ENCODE data around the gene MT1G.
"Not testable (repeated sequence)": the region's sequence is repeated elsewhere in the genome, so short reads cannot be mapped to it uniquely, and the experiment has no call there.

The MT1G gene

GRCh38 chr16:56625140-56625942 lies 42.5 kb downstream of the MT1G start, which contains the start of gene MT1E:
MT1E (plus strand) TSS chr16:56625781; CDS start chr16:56625852, 71 bp downstream.
- no peak for DNase-seq (ENCODE audit: extremely low read depth, low read depth)
- TF ChIP-seq CTCF (IDR thresholded peaks at IDR 0.05; ENCODE audit: low read depth, low read length): no peak

- no peak for TF ChIP-seq CTCF (IDR thresholded peaks at IDR 0.05; ENCODE audit: low read depth, low read length)
- DNase-seq (ENCODE audit: extremely low read depth, low read depth): no peak
These were observed 44.2 kb downstream of the MT1G start for GRCh38 chr16:56623637-56624036.

GRCh38 chr16:56623184-56623583 lies 44.7 kb downstream of the MT1G start:
- not testable (repeated sequence) for DNase-seq (ENCODE audit: extremely low read depth, low read depth)

GRCh38 chr16:56621665-56622445 lies 46.0 kb downstream of the MT1G start:
- DNase-seq (ENCODE audit: extremely low read depth, low read depth): not testable (repeated sequence)

GRCh38 chr16:56620339-56620897 lies 47.4 kb downstream of the MT1G start:
- TF ChIP-seq CTCF (IDR thresholded peaks at IDR 0.05; ENCODE audit: low read depth, low read length): no peak
- DNase-seq (ENCODE audit: extremely low read depth, low read depth): no peak

GRCh38 chr16:56618138-56618537 lies 49.7 kb downstream of the MT1G start:
- no peak for DNase-seq (ENCODE audit: extremely low read depth, low read depth)
- no peak for TF ChIP-seq CTCF (IDR thresholded peaks at IDR 0.05; ENCODE audit: low read depth, low read length)

GRCh38 chr16:56617212-56618085 lies 50.4 kb downstream of the MT1G start:
- DNase-seq (ENCODE audit: extremely low read depth, low read depth): no peak
- TF ChIP-seq CTCF (IDR thresholded peaks at IDR 0.05; ENCODE audit: low read depth, low read length): no peak

All from AG09319 (cell line).